GM19099 (cell line): Measurements from ENCODE around the gene ITGAL.

ENCODE experiments used
- POLR2A ChIP-seq: IDR thresholded peaks from 3 replicates; pipeline ENCODE4 v1.6.1; 2011; ENCODE audit warnings: low read depth; ENCODE audit not compliant: insufficient read length; ENCODE audit errors: extremely low read depth

The ITGAL gene

GRCh38 chr16:30472328-30472942, at the start of gene ITGAL:
Gene ITGAL, plus strand, starts transcription at chr16:30472742. Its CDS starts 96 bp downstream, at chr16:30472838.
- peak; percentile 61 for TF ChIP-seq POLR2A

GRCh38 chr16:30428055-30428454, 44.5 kb upstream of the ITGAL start:
- TF ChIP-seq POLR2A: no peak

GRCh38 chr16:30429418-30429677, 43.2 kb upstream of the ITGAL start:
- TF ChIP-seq POLR2A: no peak

- TF ChIP-seq POLR2A: peak; percentile 65
Observed at GRCh38 chr16:30429678-30430427, 42.7 kb upstream of the ITGAL start, which contains the start of gene DCTPP1. Gene DCTPP1, minus strand, starts transcription at chr16:30430030. Its CDS starts 50 bp downstream, at chr16:30429980.

- no peak for TF ChIP-seq POLR2A
Observed at GRCh38 chr16:30430428-30430970, 42.0 kb upstream of the ITGAL start.

GRCh38 chr16:30434852-30435251, 37.7 kb upstream of the ITGAL start:
- no peak for TF ChIP-seq POLR2A

- no peak for TF ChIP-seq POLR2A
Observed at GRCh38 chr16:30437511-30438046, 35.0 kb upstream of the ITGAL start.

GRCh38 chr16:30438835-30439234, 33.7 kb upstream of the ITGAL start:
- TF ChIP-seq POLR2A: no peak

- TF ChIP-seq POLR2A: no peak
Observed at GRCh38 chr16:30439720-30440348, 32.7 kb upstream of the ITGAL start.

- no peak for TF ChIP-seq POLR2A
Observed at GRCh38 chr16:30443631-30444030, 28.9 kb upstream of the ITGAL start.

GRCh38 chr16:30444231-30445148, 28.1 kb upstream of the ITGAL start:
- TF ChIP-seq POLR2A: no peak

- TF ChIP-seq POLR2A: no peak
Observed at GRCh38 chr16:30445149-30445407, 27.5 kb upstream of the ITGAL start.

GRCh38 chr16:30445408-30446202, 26.9 kb upstream of the ITGAL start, which contains the start of gene SEPHS2:
Gene SEPHS2, minus strand, starts transcription at chr16:30445874. Its CDS starts 147 bp downstream, at chr16:30445727.
- TF ChIP-seq POLR2A: peak; percentile 97

- no peak for TF ChIP-seq POLR2A
Observed at GRCh38 chr16:30446203-30446595, 26.3 kb upstream of the ITGAL start.
